NCI-H128 (cell line): ENCODE data around the gene IGF2.

ENCODE experiments used
- DNase-seq: peaks from one replicate; lab custom pipeline; 2025; ENCODE audit not compliant: unreplicated experiment; lab: John Stamatoyannopoulos, UW

IGF2 gene

GRCh38 chr11:2093575-2094353, 45.4 kb downstream of the IGF2 start:
- no peak for DNase-seq

GRCh38 chr11:2092956-2093412, 46.2 kb downstream of the IGF2 start:
- DNase-seq, result no peak

- no peak for DNase-seq
Measured at GRCh38 chr11:2092464-2092910, 46.7 kb downstream of the IGF2 start.

- no peak for DNase-seq
Measured at GRCh38 chr11:2091786-2092463, 47.3 kb downstream of the IGF2 start.

- no peak for DNase-seq
Measured at GRCh38 chr11:2091112-2091746, 48.0 kb downstream of the IGF2 start.

GRCh38 chr11:2090172-2091111, 48.7 kb downstream of the IGF2 start:
- no peak for DNase-seq

- no peak for DNase-seq
Measured at GRCh38 chr11:2089536-2090165, 49.5 kb downstream of the IGF2 start.

- DNase-seq, result no peak
Measured at GRCh38 chr11:2088746-2089535, 50.2 kb downstream of the IGF2 start.

- no peak for DNase-seq
Measured at GRCh38 chr11:2088284-2088683, 50.9 kb downstream of the IGF2 start.

- DNase-seq, result no peak
Measured at GRCh38 chr11:2086239-2087040, 52.7 kb downstream of the IGF2 start.

GRCh38 chr11:2085251-2086066, 53.7 kb downstream of the IGF2 start:
- DNase-seq, result no peak

GRCh38 chr11:2084721-2085120, 54.5 kb downstream of the IGF2 start:
- no peak for DNase-seq
